Stimulated activated CD4-positive, alpha-beta T cell treated with anti-CD3 and anti-CD28 coated beads, TNF-alpha, amount 100 ng/mL, for 48 hours (primary cell): ENCODE results near the gene RASGRP2.
A peak's percentile ranks its signal among the peaks of the same experiment; 100 is the strongest.

Experiments
- DNase-seq, 3 donors: peaks; one replicate each; pipeline ENCODE4 v3.0.0-alpha.2; 2020; ENCODE audit warnings: low read depth in 3 of 3

Gene RASGRP2

DNA sequence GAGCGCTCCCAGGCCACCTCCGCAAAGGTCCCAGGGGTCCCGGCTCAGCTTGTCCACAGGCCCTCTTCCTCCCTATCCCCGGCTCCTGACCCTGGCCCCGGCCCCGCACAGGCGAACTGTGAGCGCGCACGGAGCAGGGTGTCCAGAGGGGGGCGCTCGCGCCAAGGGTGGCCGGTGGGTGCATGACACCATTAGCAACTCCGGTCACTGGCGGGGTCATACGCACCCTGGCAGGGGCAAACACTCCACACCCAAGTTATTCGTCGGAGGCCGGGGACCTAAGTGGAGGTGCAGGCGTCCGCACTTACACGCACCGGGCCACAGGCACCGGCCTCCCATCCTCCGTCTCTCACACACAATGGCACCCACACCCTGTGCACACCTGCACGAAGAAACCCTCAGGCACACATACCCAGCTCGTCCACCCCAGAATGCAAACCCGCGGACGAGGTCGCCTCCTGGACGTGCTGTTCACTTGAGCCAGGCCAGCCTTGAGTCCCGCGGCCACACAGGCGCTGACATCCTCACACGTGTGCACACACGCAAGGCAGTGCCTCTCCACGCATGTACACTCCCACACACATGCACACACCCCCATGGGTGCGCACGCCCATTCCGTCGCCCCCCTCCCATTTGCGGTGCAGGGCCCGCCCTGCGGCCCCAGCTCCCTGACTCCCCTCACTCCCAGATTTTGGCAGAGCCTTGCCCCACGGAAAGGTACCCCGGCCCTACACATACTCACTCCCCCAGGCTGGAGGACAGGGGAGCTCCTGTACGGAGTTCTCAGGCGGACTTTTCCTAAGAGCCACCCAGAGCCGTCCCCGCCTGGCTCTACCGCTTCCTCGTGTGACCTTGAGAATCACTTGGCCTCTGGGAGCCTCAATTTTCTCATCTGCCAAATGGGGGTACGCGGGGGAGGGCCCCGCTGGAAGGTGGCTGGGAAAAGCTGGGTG is at the start of gene RASGRP2:
Gene RASGRP2, minus strand, starts transcription at position 552 of the 953 bp plus-strand sequence. CDS start 1,276 bp downstream, outside the sequence.
- DNase-seq, result peak in 2 of 3 donors; percentile 54 to 80

- DNase-seq, result no peak
Observed at GRCh38 chr11:64792482-64792881, 48.5 kb upstream of the RASGRP2 start.

DNA sequence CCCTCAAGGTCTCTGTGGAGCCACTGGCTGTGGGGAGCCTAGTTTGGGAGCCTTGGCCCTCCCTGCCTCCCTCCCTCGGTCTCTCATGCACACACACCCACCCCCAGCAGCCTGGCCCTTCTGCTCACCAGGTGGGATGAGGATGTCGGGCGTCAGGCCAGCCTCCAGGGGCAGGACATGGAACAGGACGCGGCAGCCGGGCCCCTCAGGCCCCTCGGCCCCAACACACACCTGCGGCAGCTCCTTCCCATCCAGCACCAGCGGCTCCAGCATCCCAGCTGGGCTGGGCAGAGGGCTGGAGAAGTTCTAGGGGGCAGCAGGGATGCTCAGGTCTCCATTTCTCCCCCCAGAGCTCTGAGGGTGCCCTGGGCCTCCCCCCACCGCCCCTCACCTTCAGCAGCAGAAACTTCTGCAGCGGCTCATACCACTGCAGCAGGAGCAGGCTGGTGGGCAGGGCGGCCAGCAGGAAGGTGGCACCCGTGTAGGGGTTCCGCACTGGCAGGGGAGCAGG is 47.9 kb upstream of the RASGRP2 start:
- DNase-seq, result no peak

GRCh38 chr11:64790205-64791095 is 46.5 kb upstream of the RASGRP2 start:
- DNase-seq, result no peak

GRCh38 chr11:64789331-64790204 is 45.6 kb upstream of the RASGRP2 start:
- no peak for DNase-seq

DNA sequence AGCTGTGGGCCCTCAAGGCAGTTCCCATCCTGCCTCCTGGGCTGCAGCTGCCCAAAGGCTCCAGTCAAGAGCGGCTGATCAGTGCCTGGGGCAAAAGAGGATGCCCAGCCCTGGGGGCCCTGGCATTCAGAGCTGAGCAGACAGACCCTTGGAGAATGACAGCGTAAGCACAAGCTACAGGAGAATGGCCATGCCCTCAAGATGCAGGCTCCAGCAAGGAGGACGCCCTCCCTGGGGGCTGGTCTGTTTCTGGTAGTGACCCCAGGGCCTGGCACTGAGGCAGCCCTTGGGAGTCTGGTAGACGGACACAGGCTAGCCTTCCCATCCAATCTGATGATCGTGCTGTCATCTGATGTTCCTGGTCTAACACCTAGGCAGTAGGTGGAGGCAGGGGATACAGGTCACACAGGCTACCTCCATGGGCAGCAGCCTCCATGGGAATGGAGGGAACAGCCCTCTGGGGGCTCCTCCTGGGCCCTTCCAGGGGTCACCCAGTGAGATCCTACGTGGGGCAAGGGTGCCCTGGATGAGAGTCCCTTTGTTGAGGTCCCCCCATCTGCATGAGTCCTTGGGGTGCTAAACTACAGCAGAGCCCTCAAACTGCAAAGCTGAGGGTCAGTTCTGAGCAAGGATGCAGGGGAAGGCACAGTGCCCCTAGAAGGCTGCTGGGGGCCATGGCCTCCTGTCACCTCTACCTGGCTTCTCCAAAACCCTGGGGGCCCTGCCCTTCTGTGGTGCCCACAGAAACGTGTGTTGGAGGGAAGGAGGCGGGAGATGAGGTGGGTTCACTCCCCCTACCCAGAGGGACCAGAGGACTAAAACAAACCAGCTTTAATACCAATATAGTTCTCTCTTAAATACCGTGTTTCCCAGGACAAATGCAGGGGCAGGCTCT is 44.6 kb upstream of the RASGRP2 start:
- DNase-seq, result no peak

DNA sequence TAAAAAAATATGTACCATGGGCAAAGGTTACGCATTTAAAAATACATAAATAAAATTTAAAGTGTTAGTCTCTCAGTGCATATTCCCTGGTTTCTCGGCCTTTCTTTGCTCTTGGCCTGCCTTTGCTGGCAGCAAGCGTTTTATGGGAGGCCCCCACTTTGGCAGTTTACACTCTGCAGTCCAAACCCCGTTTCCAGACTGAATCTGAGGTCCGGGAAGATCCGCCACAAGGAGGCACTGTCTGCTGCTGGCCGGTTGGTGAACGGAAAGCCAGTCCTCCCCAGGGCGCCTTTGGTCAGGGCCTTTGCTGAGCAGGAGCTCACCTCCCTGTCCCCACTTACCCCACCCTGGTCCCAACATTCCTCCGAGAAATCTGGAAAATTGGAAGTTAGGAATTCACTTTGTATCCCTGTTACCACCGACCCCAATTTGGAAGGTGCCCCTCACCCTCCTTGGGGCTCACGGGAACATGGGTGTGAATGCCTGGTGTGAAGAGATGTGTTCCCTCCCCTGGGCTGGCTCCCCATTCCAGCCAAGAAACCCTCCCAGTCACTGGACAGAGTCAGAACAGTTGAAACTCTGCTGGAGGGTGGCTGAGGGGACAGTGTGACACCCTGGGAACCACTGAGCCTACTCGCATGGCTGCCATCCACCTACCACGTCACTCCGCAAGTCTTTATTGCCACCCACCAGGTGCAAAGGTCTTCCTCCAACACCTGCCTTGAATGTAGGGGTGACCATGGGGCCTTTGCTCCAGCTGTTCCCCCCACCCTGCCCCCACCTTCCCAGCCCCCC is 43.8 kb upstream of the RASGRP2 start:
- DNase-seq, result no peak

DNA sequence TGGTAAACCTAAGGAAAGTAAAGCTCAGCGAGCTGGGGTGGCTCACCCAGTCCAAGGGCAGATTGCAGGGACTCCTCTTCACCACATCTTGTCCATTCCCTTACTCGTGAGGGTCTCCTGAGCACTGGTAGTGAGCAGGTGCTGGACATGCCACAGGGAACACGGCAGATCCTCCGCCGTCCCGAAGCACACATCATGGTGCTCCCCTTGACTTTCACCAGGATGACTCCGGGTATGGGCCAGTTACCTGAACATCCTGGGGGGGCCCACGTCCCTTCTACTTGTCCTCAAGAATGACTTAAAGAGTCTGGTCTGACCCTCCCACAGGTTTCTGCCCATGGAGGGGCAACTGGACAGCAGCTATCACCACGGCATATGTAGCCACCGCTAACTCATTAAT is 42.4 kb upstream of the RASGRP2 start:
- no peak for DNase-seq

DNA sequence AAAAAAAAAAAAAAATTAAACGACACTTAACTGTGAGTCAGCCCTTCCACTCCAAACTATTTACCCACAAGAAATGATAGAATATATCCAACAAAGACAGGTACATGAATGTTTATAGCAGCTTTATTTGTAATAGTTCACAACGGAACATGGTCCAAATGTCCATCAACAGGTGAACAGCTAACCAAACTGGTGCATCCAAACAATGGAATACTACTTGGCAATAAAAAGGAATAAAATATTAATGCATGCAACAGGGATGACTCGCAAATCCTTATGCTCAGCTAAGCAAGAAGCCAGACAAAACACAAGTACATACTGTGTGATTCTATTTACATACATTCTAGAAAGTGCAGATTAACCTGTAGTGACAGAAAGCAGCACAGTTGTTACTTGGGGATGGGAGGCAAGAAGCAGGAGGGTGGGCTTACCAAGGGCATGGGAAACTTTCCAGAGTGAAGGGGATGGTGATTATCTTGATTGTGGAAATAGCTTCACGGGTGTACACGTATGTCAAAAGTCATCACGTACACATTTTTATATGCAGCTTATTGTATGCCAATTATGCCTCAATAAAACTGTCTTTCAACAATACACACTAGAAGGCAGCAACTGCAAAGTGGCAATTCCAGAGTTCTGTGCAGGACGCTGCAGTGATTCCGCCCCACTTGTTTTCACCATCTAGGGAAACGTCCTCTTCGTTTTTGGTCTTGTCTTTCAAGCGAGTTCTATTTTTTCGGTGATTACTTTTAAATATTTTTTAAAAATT is 41.1 kb upstream of the RASGRP2 start:
- no peak for DNase-seq

- DNase-seq, result peak; percentile 96 to 99 (median 98)
Observed at GRCh38 chr11:64778473-64779298, 34.7 kb upstream of the RASGRP2 start, which contains the start of gene SF1. Gene SF1, minus strand, starts transcription at chr11:64778542. Its CDS starts 150 bp downstream, at chr11:64778392.

DNA sequence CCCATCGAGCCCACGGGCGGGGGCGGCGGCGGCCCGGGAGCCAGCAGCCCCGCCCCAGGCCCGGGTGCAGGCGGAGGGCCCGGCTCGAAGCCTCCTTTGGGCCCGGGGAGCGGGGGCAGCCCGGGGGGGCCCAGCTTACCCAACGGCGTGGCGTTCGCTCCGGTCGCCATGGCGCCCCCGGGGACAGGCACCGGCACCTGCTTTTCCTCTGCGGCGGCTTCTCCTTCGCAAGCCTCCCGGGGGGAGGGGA is 34.2 kb upstream of the RASGRP2 start:
- no peak for DNase-seq

- peak; percentile 63 to 82 (median 63) for DNase-seq
Observed at GRCh38 chr11:64777449-64778222, 33.7 kb upstream of the RASGRP2 start.

DNA sequence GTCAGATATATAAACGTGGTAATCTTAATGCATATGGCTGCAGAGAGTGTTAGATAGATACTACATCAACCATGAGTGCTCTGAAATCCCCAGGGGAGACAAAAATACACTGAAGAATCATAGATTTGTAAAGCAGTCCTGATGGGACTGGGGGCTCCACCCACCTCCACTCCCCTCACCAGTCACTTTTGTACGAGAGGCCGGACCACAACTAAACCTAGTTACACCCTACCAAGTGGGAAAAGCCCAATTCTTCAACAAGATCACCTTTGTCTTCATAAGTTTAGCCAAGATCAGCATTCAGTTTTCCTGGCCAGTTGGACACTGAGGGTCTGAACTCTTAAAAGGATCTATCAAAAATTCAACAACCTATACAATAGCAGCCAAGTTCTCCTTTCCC is 32.9 kb upstream of the RASGRP2 start:
- no peak for DNase-seq

DNA sequence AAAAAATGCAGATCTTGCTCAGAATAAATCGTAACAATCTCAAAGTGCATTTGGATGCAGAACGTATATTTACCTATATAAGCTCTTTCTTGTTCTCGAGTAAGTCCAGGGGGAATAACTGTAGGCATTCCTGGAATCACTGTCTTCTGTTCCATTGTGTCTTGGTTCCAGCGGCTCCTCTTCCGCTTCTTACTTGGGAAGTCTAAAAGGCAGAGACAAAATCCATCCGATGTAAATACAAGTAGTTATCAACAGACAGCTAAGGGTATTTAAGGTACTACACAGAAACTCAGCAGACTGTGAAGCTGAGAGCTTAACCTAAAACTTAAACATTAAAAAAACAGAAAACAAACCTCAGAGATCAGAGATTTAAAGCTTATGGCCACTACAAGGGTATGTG is 32.5 kb upstream of the RASGRP2 start:
- DNase-seq, result no peak

- no peak for DNase-seq
Observed at GRCh38 chr11:64774144-64774543, 30.2 kb upstream of the RASGRP2 start.

GRCh38 chr11:64772303-64773018 is 28.5 kb upstream of the RASGRP2 start:
- no peak for DNase-seq
